H9 (cell line): ENCODE results near the gene LCP1. TPM values are rescaled to one million over a fixed set of nuclear protein-coding genes. Genes with fewer than 3 reads are reported as not detected.

Experiments
- DNase-seq: peaks from one replicate; pipeline ENCODE4 v3.0.0-alpha.2; 2017
- H2AFZ ChIP-seq: one replicate; pipeline ENCODE4 v1.6.1; 2013; ENCODE audit warnings: mild to moderate bottlenecking, low read length, control low read depth, moderate library complexity
- H2AK5ac ChIP-seq: 2 replicates; pipeline ENCODE4 v1.6.1; 2013; ENCODE audit warnings: low read length, control low read depth, mixed read lengths; ENCODE audit not compliant: insufficient read length
- H2BK120ac ChIP-seq: one replicate; pipeline ENCODE4 v1.6.1; 2013; ENCODE audit warnings: low read depth, mild to moderate bottlenecking, low read length, control low read depth, inconsistent platforms; ENCODE audit not compliant: poor library complexity, severe bottlenecking
- H2BK12ac ChIP-seq: 2 replicates; pipeline ENCODE4 v1.6.1; 2013; ENCODE audit warnings: low read length, control low read depth, mixed read lengths, low read depth; ENCODE audit not compliant: insufficient read length
- H2BK15ac ChIP-seq: 2 replicates; pipeline ENCODE4 v1.6.1; 2013; ENCODE audit warnings: low read depth, low read length, control low read depth
- H2BK20ac ChIP-seq: one replicate; pipeline ENCODE4 v1.6.1; 2013; ENCODE audit warnings: low read depth, mild to moderate bottlenecking, low read length, control low read depth, inconsistent platforms; ENCODE audit not compliant: poor library complexity, severe bottlenecking
- H2BK5ac ChIP-seq: 2 replicates; pipeline ENCODE4 v1.6.1; 2013; ENCODE audit warnings: low read length, control low read depth, mixed read lengths; ENCODE audit not compliant: insufficient read length
- H3K14ac ChIP-seq: 2 replicates; pipeline ENCODE4 v1.6.1; 2013; ENCODE audit warnings: low read length, control low read depth; ENCODE audit not compliant: insufficient read depth
- H3K18ac ChIP-seq: 2 replicates; pipeline ENCODE4 v1.6.1; 2013; ENCODE audit warnings: low read depth, mild to moderate bottlenecking, mixed read lengths, low read length, control low read depth; ENCODE audit not compliant: insufficient read length
- H3K23ac ChIP-seq: 2 replicates; pipeline ENCODE4 v1.6.1; 2013; ENCODE audit warnings: low read length, control low read depth, mixed read lengths, low read depth; ENCODE audit not compliant: insufficient read length
- H3K23me2 ChIP-seq: 2 replicates; pipeline ENCODE4 v1.6.1; 2013; ENCODE audit warnings: low read depth, mild to moderate bottlenecking, mixed read lengths, low read length, control low read depth; ENCODE audit not compliant: insufficient read length, poor library complexity, severe bottlenecking
- H3K27ac ChIP-seq: 2 replicates; pipeline ENCODE4 v1.5.1; 2013; ENCODE audit warnings: low read length, control low read depth, mixed read lengths, low read depth; ENCODE audit not compliant: insufficient read length
- H3K27me3 ChIP-seq: 2 replicates; pipeline ENCODE4 v1.6.1; 2013; ENCODE audit warnings: low read length, control low read depth, inconsistent platforms; ENCODE audit not compliant: insufficient read depth
- H3K4ac ChIP-seq: 2 replicates; pipeline ENCODE4 v1.6.1; 2013; ENCODE audit warnings: low read depth, mild to moderate bottlenecking, control low read depth, inconsistent platforms, low read length, moderate library complexity
- H3K4me1 ChIP-seq: 2 replicates; pipeline ENCODE4 v1.6.1; 2013; ENCODE audit warnings: low read length, control low read depth, inconsistent platforms; ENCODE audit not compliant: insufficient read depth
- H3K4me2 ChIP-seq: 2 replicates; pipeline ENCODE4 v1.6.1; 2013; ENCODE audit warnings: low read length, control low read depth, mixed read lengths; ENCODE audit not compliant: insufficient read length, insufficient read depth
- H3K56ac ChIP-seq: 2 replicates; pipeline ENCODE4 v1.6.1; 2013; ENCODE audit warnings: low read depth, mild to moderate bottlenecking, mixed read lengths, low read length, control low read depth; ENCODE audit not compliant: insufficient read length
- H3K79me1 ChIP-seq: 2 replicates; pipeline ENCODE4 v1.6.1; 2013; ENCODE audit warnings: low read depth, mild to moderate bottlenecking, moderate library complexity, low read length, control low read depth, inconsistent platforms; ENCODE audit not compliant: insufficient read depth, poor library complexity, severe bottlenecking
- H3K79me2 ChIP-seq: 2 replicates; pipeline ENCODE4 v1.6.1; 2013; ENCODE audit warnings: low read length, control low read depth, inconsistent platforms; ENCODE audit not compliant: insufficient read depth
- H3K9ac ChIP-seq: 2 replicates; pipeline ENCODE4 v1.6.1; 2013; ENCODE audit warnings: low read length, control low read depth, mixed read lengths; ENCODE audit not compliant: insufficient read length; ENCODE audit errors: extremely low read depth
- H3K9me3 ChIP-seq: one replicate; pipeline ENCODE4 v1.6.1; 2013; ENCODE audit warnings: low read depth, low read length, inconsistent platforms; ENCODE audit not compliant: control insufficient read depth
- H3T11ph ChIP-seq: one replicate; pipeline ENCODE4 v1.6.1; 2013; ENCODE audit warnings: mild to moderate bottlenecking, low read length, control low read depth, inconsistent platforms
- H4K20me1 ChIP-seq: one replicate; pipeline ENCODE4 v1.6.1; 2013; ENCODE audit not compliant: control insufficient read depth, insufficient read length, insufficient read depth
- H4K5ac ChIP-seq: 2 replicates; pipeline ENCODE4 v1.6.1; 2013; ENCODE audit warnings: low read depth, mild to moderate bottlenecking, mixed read lengths, low read length, control low read depth; ENCODE audit not compliant: insufficient read length
- H4K8ac ChIP-seq: replicated peaks from 2 replicates; pipeline ENCODE4 v1.6.1; 2013; ENCODE audit warnings: low read length, control low read depth, mixed read lengths, low read depth; ENCODE audit not compliant: insufficient read length
- H4K91ac ChIP-seq: 2 replicates; pipeline ENCODE4 v1.6.1; 2013; ENCODE audit warnings: low read depth, mild to moderate bottlenecking, moderate library complexity, mixed read lengths, low read length, control low read depth; ENCODE audit not compliant: insufficient read length
- H3K27ac Mint-ChIP-seq, 3 experiments: 2 replicates in 2 of 3; 3 replicates in 1 of 3; pipeline ENCODE4 v1.8.0; 2020 to 2021; ENCODE audit warnings: mixed read lengths in 3 of 3, mild to moderate bottlenecking in 1 of 3, moderate library complexity in 1 of 3
- H3K27me3 Mint-ChIP-seq: 2 replicates; pipeline ENCODE4 v1.8.0; 2021; ENCODE audit warnings: low read depth, mild to moderate bottlenecking, moderate library complexity, mixed read lengths
- H3K36me3 Mint-ChIP-seq, 3 experiments: 2 replicates in 2 of 3; 3 replicates in 1 of 3; pipeline ENCODE4 v1.8.0; 2020 to 2021; ENCODE audit warnings: low read depth in 3 of 3, mixed read lengths in 3 of 3; ENCODE audit not compliant: insufficient read depth in 1 of 3
- H3K4me1 Mint-ChIP-seq, 2 experiments: 2 replicates each; pipeline ENCODE4 v1.8.0; 2020; ENCODE audit warnings: mixed read lengths in 2 of 2
- H3K4me3 Mint-ChIP-seq, 2 experiments: 2 replicates in 1 of 2; 3 replicates in 1 of 2; pipeline ENCODE4 v1.8.0; 2020 to 2021; ENCODE audit warnings: mild to moderate bottlenecking in 2 of 2, mixed read lengths in 2 of 2, moderate library complexity in 1 of 2
- H3K9me3 Mint-ChIP-seq, 2 experiments: 2 replicates in 1 of 2; 3 replicates in 1 of 2; pipeline ENCODE4 v1.8.0; 2020; ENCODE audit warnings: mild to moderate bottlenecking in 2 of 2, mixed read lengths in 2 of 2, moderate library complexity in 1 of 2
- CTCF ChIP-seq: fragments of 200-600 bp; sonication (generic); conservative IDR thresholded peaks from 3 replicates; pipeline ENCODE4 v1.8.0; 2021; ENCODE audit warnings: antibody characterized with exemption, mild to moderate bottlenecking
- WGBS: extraction: QIAGEN DNeasy Blood & Tissue Kit; methylation state at CpG from one replicate; pipeline ENCODE4 v1.1.7; 2013; ENCODE audit warnings: missing lambda C conversion rate, low lambda C conversion rate, mixed read lengths; ENCODE audit not compliant: insufficient read length; ENCODE audit errors: extremely low coverage; 5-methylcytosine and 5-hydroxymethylcytosine counted together
- total RNA-seq: library from RNA; stranded (reverse); gene quantifications from 2 replicates; pipeline ENCODE4 v1.2.1, GENCODE V29; 2021

The LCP1 gene
- total RNA-seq, 1 experiment from 2014 or later, result 0.81 TPM

- Histone ChIP-seq H4K8ac (no peak overlapping the region), H3K9me3 (no peaks in the 10 kb centered on the region), H2AFZ (no peak overlapping the region), H3K79me1 (no peaks in the 10 kb centered on the region), H3K9ac (no peak overlapping the region), H3K27ac (no peak overlapping the region), H3K79me2 (no peaks in the 10 kb centered on the region), H2BK15ac (no peak overlapping the region), H3T11ph (no peak overlapping the region), H3K14ac (no peak overlapping the region), H3K4ac (no peak overlapping the region), H4K5ac (no peak overlapping the region), H2BK20ac (no peak overlapping the region), H3K56ac (no peak overlapping the region), H2AK5ac (no peak overlapping the region), H2BK5ac (no peak overlapping the region), H3K23ac (no peak overlapping the region), H2BK12ac (no peak overlapping the region), H4K20me1 (no peaks in the 10 kb centered on the region), H3K27me3 (no peaks in the 10 kb centered on the region), H4K91ac (no peak overlapping the region), H3K23me2 (no peaks in the 10 kb centered on the region), H3K4me1 (no peaks in the 10 kb centered on the region), H3K4me2 (no peak overlapping the region), H2BK120ac (no peak overlapping the region), H3K18ac (no peak overlapping the region)
- Mint-ChIP-seq H3K9me3 (no peaks in the 10 kb centered on the region), H3K4me1 (peaks cover 12 to 16% of the 10 kb centered on the region in 2 experiments), H3K36me3 (no peaks in the 10 kb centered on the region), H3K4me3 (no peak overlapping the region), H3K27me3 (peaks cover 31% of the 10 kb centered on the region), H3K27ac (no peak overlapping the region)
- no CpG with 5 or more reads among the region's 8 CpGs for WGBS
- DNase-seq, result no peak
- no peak for TF ChIP-seq CTCF
Measured at GRCh38 chr13:46168341-46168740, 13.6 kb downstream of the LCP1 start.
